Measurements from ENCODE around the gene DMBX1. TPM values are rescaled to one million over a fixed set of nuclear protein-coding genes. Genes with fewer than 3 reads are reported as not detected.

Gene DMBX1
- total RNA-seq, 1 experiment from 2014 or later: 2.3 TPM

DNA sequence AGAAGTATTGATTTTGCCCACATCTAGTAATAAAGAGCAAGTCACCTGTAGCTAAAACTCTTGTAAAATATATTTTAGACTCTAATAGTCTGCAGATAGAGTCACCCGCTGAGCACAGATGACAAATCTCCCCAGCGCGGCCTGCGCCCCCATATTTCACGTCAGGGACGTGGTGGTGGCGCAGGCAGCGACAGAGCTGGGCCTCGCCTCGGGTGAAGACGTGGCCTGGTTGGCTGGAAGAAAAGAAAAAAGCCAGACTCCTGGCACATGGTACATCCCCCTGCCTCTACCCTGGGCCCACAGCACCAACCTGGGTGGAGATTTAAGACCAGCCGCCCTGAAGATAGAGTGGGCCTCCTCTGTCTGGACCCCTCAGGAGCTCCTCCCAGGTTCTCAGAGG, 6.0 kb upstream of the DMBX1 start:
- Histone ChIP-seq H3K4me2 (ENCODE audit: insufficient read depth, insufficient read length, low read length) (no peak overlapping the region), H4K20me1 (ENCODE audit: control insufficient read depth, insufficient read depth, insufficient read length) (no peaks in the 10 kb centered on the region), H2BK120ac (ENCODE audit: low read depth, low read length, poor library complexity, severe bottlenecking) (no peak overlapping the region), H3K79me1 (ENCODE audit: insufficient read depth, low read depth, low read length, poor library complexity, severe bottlenecking) (no peaks in the 10 kb centered on the region), H3K27me3 (ENCODE audit: insufficient read depth, low read length) (peaks cover 35% of the 10 kb centered on the region), H2AK5ac (ENCODE audit: insufficient read length, low read length) (no peak overlapping the region), H3K79me2 (ENCODE audit: insufficient read depth, low read length) (no peaks in the 10 kb centered on the region), H3K23me2 (ENCODE audit: insufficient read length, low read depth, low read length, poor library complexity, severe bottlenecking) (peaks cover 5% of the 10 kb centered on the region), H3K23ac (ENCODE audit: insufficient read length, low read depth, low read length) (no peak overlapping the region), H2BK15ac (ENCODE audit: low read depth, low read length) (no peak overlapping the region), H2BK20ac (ENCODE audit: low read depth, low read length, poor library complexity, severe bottlenecking) (no peak overlapping the region), H3T11ph (ENCODE audit: low read length) (no peak overlapping the region), H3K4me1 (ENCODE audit: insufficient read depth, low read length) (peaks cover 2% of the 10 kb centered on the region; the same call in 1 of the 2 replicates), H3K27ac (ENCODE audit: insufficient read length, low read depth, low read length) (no peak overlapping the region), H2BK12ac (ENCODE audit: insufficient read length, low read depth, low read length) (no peak overlapping the region), H4K5ac (ENCODE audit: insufficient read length, low read depth, low read length) (no peak overlapping the region), H3K9me3 (ENCODE audit: control insufficient read depth, low read depth, low read length) (no peaks in the 10 kb centered on the region), H3K18ac (ENCODE audit: insufficient read length, low read depth, low read length) (no peak overlapping the region), H3K56ac (ENCODE audit: insufficient read length, low read depth, low read length) (no peak overlapping the region), H2BK5ac (ENCODE audit: insufficient read length, low read length) (no peak overlapping the region), H3K4ac (ENCODE audit: low read depth, low read length) (no peak overlapping the region), H4K8ac (replicated peaks; ENCODE audit: insufficient read length, low read depth, low read length) (no peak overlapping the region), H3K9ac (ENCODE audit: extremely low read depth, insufficient read length, low read length) (no peak overlapping the region), H4K91ac (ENCODE audit: insufficient read length, low read depth, low read length) (no peak overlapping the region), H2AFZ (ENCODE audit: low read length) (no peak overlapping the region), H3K14ac (ENCODE audit: insufficient read depth, low read length) (no peak overlapping the region)
- DNase-seq: no peak
- TF ChIP-seq, protein P1, sequence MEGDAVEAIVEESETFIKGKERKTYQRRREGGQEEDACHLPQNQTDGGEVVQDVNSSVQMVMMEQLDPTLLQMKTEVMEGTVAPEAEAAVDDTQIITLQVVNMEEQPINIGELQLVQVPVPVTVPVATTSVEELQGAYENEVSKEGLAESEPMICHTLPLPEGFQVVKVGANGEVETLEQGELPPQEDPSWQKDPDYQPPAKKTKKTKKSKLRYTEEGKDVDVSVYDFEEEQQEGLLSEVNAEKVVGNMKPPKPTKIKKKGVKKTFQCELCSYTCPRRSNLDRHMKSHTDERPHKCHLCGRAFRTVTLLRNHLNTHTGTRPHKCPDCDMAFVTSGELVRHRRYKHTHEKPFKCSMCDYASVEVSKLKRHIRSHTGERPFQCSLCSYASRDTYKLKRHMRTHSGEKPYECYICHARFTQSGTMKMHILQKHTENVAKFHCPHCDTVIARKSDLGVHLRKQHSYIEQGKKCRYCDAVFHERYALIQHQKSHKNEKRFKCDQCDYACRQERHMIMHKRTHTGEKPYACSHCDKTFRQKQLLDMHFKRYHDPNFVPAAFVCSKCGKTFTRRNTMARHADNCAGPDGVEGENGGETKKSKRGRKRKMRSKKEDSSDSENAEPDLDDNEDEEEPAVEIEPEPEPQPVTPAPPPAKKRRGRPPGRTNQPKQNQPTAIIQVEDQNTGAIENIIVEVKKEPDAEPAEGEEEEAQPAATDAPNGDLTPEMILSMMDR (conservative IDR thresholded peaks at IDR 0.05): no peak
- Mint-ChIP-seq H3K27ac (no peak overlapping the region), H3K36me3 (ENCODE audit: insufficient read depth in 1 of 3, low read depth in 3 of 3) (no peaks in the 10 kb centered on the region), H3K27me3 (ENCODE audit: low read depth) (peaks cover 98% of the 10 kb centered on the region), H3K4me1 (peaks cover 35 to 56% of the 10 kb centered on the region in 2 experiments), H3K4me3 (no peak overlapping the region), H3K9me3 (no peaks in the 10 kb centered on the region; a peak in 2 of 5 replicates)
- no CpG with 5 or more reads among the region's 12 CpGs for WGBS (ENCODE audit: extremely low coverage, insufficient read length, low lambda C conversion rate)
